ENCODE measurements around the gene PPP1R1A.

Gene PPP1R1A

GRCh38 chr12:54598970-54599369, 10.5 kb upstream of the PPP1R1A start:
- DNase-seq, result no peak
- Histone ChIP-seq H3K27me3 (peaks cover 3% of the 10 kb centered on the region), H3K9me3 (no peaks in the 10 kb centered on the region), H3K36me3 (no peaks in the 10 kb centered on the region; the same call in 1 of the 2 replicates), H3K4me3 (ENCODE audit: low read depth, low read length) (no peak overlapping the region), H3K4me1 (no peaks in the 10 kb centered on the region)
- TF ChIP-seq CTCF (IDR thresholded peaks at IDR 0.05; ENCODE audit: low read depth, low read length), result no peak

GRCh38 chr12:54596526-54596946, 8.1 kb upstream of the PPP1R1A start:
- Histone ChIP-seq H3K9me3 (no peaks in the 10 kb centered on the region), H3K27me3 (peaks cover 7% of the 10 kb centered on the region), H3K4me1 (no peaks in the 10 kb centered on the region), H3K4me3 (ENCODE audit: low read depth, low read length) (no peak overlapping the region), H3K36me3 (no peaks in the 10 kb centered on the region; the same call in 1 of the 2 replicates)
- peak; percentile 92 for TF ChIP-seq CTCF (IDR thresholded peaks at IDR 0.05; ENCODE audit: low read depth, low read length)
- DNase-seq, result peak; percentile 61

GRCh38 chr12:54595471-54595870, 7.0 kb upstream of the PPP1R1A start:
- Histone ChIP-seq H3K4me1 (no peaks in the 10 kb centered on the region), H3K9me3 (no peaks in the 10 kb centered on the region), H3K4me3 (ENCODE audit: low read depth, low read length) (no peak overlapping the region), H3K27me3 (peaks cover 11% of the 10 kb centered on the region), H3K36me3 (no peaks in the 10 kb centered on the region; the same call in 1 of the 2 replicates)
- no peak for TF ChIP-seq CTCF (IDR thresholded peaks at IDR 0.05; ENCODE audit: low read depth, low read length)
- no peak for DNase-seq

GRCh38 chr12:54593725-54594124, 5.3 kb upstream of the PPP1R1A start:
- Histone ChIP-seq H3K4me3 (ENCODE audit: low read depth, low read length) (no peak overlapping the region), H3K27me3 (peaks cover 25% of the 10 kb centered on the region), H3K9me3 (no peaks in the 10 kb centered on the region), H3K36me3 (no peaks in the 10 kb centered on the region; the same call in 1 of the 2 replicates), H3K4me1 (no peaks in the 10 kb centered on the region)
- TF ChIP-seq CTCF (IDR thresholded peaks at IDR 0.05; ENCODE audit: low read depth, low read length), result no peak
- DNase-seq, result no peak

- Histone ChIP-seq H3K27me3 (peaks cover 29% of the 10 kb centered on the region), H3K4me3 (ENCODE audit: low read depth, low read length) (no peak overlapping the region), H3K9me3 (no peaks in the 10 kb centered on the region), H3K4me1 (no peaks in the 10 kb centered on the region), H3K36me3 (no peaks in the 10 kb centered on the region; the same call in 1 of the 2 replicates)
- TF ChIP-seq CTCF (IDR thresholded peaks at IDR 0.05; ENCODE audit: low read depth, low read length), result no peak
- DNase-seq, result no peak
Observed at GRCh38 chr12:54593135-54593534, 4.7 kb upstream of the PPP1R1A start.

- H3K4me3 ChIP-seq (ENCODE audit: low read depth, low read length), result no peak overlapping the region
- peaks cover 38% of the 10 kb centered on the region for H3K27me3 ChIP-seq
- TF ChIP-seq CTCF (IDR thresholded peaks at IDR 0.05; ENCODE audit: low read depth, low read length), result no peak
- H3K9me3 ChIP-seq, result no peaks in the 10 kb centered on the region
- no peak for DNase-seq
- no peaks in the 10 kb centered on the region for H3K4me1 ChIP-seq
- no peaks in the 10 kb centered on the region; the same call in 1 of the 2 replicates for H3K36me3 ChIP-seq
Observed at GRCh38 chr12:54592316-54592715, 3.9 kb upstream of the PPP1R1A start.
